ENCODE results near the gene LMO7. TPM values are rescaled to one million over a fixed set of nuclear protein-coding genes. Genes with fewer than 3 reads are reported as not detected.

Gene LMO7
- total RNA-seq, 2 donors from 2014 or later = 118 to 193 TPM

GRCh38 chr13:75705908-75706307 lies 69.8 kb downstream of the LMO7 start:
- H3K36me3 ChIP-seq = no peaks in the 10 kb centered on the region
- TF ChIP-seq, protein P1, sequence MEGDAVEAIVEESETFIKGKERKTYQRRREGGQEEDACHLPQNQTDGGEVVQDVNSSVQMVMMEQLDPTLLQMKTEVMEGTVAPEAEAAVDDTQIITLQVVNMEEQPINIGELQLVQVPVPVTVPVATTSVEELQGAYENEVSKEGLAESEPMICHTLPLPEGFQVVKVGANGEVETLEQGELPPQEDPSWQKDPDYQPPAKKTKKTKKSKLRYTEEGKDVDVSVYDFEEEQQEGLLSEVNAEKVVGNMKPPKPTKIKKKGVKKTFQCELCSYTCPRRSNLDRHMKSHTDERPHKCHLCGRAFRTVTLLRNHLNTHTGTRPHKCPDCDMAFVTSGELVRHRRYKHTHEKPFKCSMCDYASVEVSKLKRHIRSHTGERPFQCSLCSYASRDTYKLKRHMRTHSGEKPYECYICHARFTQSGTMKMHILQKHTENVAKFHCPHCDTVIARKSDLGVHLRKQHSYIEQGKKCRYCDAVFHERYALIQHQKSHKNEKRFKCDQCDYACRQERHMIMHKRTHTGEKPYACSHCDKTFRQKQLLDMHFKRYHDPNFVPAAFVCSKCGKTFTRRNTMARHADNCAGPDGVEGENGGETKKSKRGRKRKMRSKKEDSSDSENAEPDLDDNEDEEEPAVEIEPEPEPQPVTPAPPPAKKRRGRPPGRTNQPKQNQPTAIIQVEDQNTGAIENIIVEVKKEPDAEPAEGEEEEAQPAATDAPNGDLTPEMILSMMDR (IDR thresholded peaks at IDR 0.05) = no peak
- no peaks in the 10 kb centered on the region for H3K9me3 ChIP-seq
- no peak overlapping the region for H3K27ac ChIP-seq
- DNase-seq = no peak
- no peaks in the 10 kb centered on the region for H3K27me3 ChIP-seq
- no peak overlapping the region for H3K4me3 ChIP-seq
- intact Hi-C loops (cut with DNase I) = no loop called here
- H3K9ac ChIP-seq (ENCODE audit: low read depth in 2 of 2, low read length in 2 of 2) = no peak overlapping the region
- H3K4me1 ChIP-seq = no peaks in the 10 kb centered on the region

DNA sequence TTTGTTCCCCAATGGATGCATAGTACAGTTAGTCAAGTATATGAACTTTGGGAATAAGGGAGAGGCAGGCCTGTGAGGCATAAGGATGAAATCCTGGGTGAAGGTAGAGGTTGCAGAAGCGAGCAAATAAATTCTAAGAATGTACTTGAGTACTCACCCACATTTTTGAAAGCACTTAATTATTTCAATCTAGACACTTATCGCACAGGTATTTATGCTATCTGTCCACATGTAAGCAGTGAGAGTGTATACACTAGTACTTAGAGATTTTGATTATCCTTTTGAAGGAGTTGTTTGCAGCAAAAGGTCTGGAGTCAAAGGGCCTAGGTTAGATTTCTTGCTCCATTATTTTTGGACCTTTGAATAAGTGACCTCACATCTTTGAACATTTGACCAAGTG lies 77.7 kb downstream of the LMO7 start:
- intact Hi-C loops (cut with DNase I) = no loop called here

GRCh38 chr13:75715601-75716523 lies 79.7 kb downstream of the LMO7 start:
- H3K9ac ChIP-seq (ENCODE audit: low read depth in 2 of 2, low read length in 2 of 2) = no peak overlapping the region
- DNase-seq = no peak
- no peak overlapping the region for H3K27ac ChIP-seq

More for the DNA sequence above, 77.7 kb downstream of the LMO7 start:
- H3K36me3 ChIP-seq = no peaks in the 10 kb centered on the region
- H3K27me3 ChIP-seq = no peaks in the 10 kb centered on the region
- H3K9me3 ChIP-seq = no peaks in the 10 kb centered on the region
- H3K4me3 ChIP-seq = no peak overlapping the region
- no peaks in the 10 kb centered on the region for H3K4me1 ChIP-seq
- no peak overlapping the region for H3K27ac ChIP-seq
- no peak overlapping the region for H3K9ac ChIP-seq (ENCODE audit: low read depth in 2 of 2, low read length in 2 of 2)
- TF ChIP-seq, protein P1 (IDR thresholded peaks at IDR 0.05) = no peak
- no peak for DNase-seq

GRCh38 chr13:75717525-75717924 lies 81.4 kb downstream of the LMO7 start:
- TF ChIP-seq, protein P1 (IDR thresholded peaks at IDR 0.05) = no peak

More at GRCh38 chr13:75715601-75716523, 79.7 kb downstream of the LMO7 start:
- H3K9me3 ChIP-seq = no peaks in the 10 kb centered on the region
- intact Hi-C loops (cut with DNase I) = no loop called here
- H3K27me3 ChIP-seq = no peaks in the 10 kb centered on the region
- TF ChIP-seq, protein P1 (IDR thresholded peaks at IDR 0.05) = no peak
- H3K36me3 ChIP-seq = no peaks in the 10 kb centered on the region
- no peaks in the 10 kb centered on the region for H3K4me1 ChIP-seq
- H3K4me3 ChIP-seq = no peak overlapping the region

DNA sequence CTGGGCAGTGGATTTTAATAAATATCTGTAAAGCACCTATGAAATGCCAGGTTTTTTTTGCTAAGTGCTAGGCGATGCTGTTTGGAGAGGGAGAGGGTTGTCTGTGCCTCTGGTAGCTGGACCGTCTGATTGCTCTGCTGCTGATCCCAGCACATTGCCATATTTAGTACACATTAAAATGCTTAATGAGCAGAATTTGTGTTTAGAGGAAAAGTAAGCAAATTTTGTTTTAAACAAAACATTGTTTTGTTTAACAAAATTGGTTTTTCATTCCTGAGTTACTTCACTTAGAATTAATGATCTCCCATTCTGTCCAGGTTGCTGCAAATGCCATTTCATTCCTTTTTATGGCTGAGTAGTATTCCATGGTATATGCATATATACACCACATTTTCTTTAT lies 85.2 kb downstream of the LMO7 start:
- TF ChIP-seq, protein P1 (IDR thresholded peaks at IDR 0.05) = no peak

More at GRCh38 chr13:75717525-75717924, 81.4 kb downstream of the LMO7 start:
- no peaks in the 10 kb centered on the region for H3K4me1 ChIP-seq
- DNase-seq = no peak
- intact Hi-C loops (cut with DNase I) = no loop called here
- no peaks in the 10 kb centered on the region for H3K9me3 ChIP-seq
- H3K4me3 ChIP-seq = no peak overlapping the region
- no peak overlapping the region for H3K27ac ChIP-seq
- no peaks in the 10 kb centered on the region for H3K36me3 ChIP-seq
- no peaks in the 10 kb centered on the region for H3K27me3 ChIP-seq
- no peak overlapping the region for H3K9ac ChIP-seq (ENCODE audit: low read depth in 2 of 2, low read length in 2 of 2)

More for the DNA sequence above, 85.2 kb downstream of the LMO7 start:
- no peaks in the 10 kb centered on the region for H3K9me3 ChIP-seq
- DNase-seq = no peak
- no peaks in the 10 kb centered on the region for H3K36me3 ChIP-seq
- intact Hi-C loops (cut with DNase I) = no loop called here
- no peaks in the 10 kb centered on the region for H3K27me3 ChIP-seq
- no peak overlapping the region for H3K4me3 ChIP-seq
- H3K4me1 ChIP-seq = peaks cover 3% of the 10 kb centered on the region
- no peak overlapping the region for H3K9ac ChIP-seq (ENCODE audit: low read depth in 2 of 2, low read length in 2 of 2)
- H3K27ac ChIP-seq = no peak overlapping the region

Data from colonic mucosa (tissue), 4 donors.